ENCODE results near the gene FDX2. TPM values are rescaled to one million over a fixed set of nuclear protein-coding genes. Genes with fewer than 3 reads are reported as not detected.
A peak's percentile ranks its signal among the peaks of the same experiment; 100 is the strongest.

The FDX2 gene
- total RNA-seq, 1 donor from 2014 or later, result 25.4 TPM

- peak; percentile 99 for DNase-seq
Measured at GRCh38 chr19:10332965-10333757, 17.3 kb upstream of the FDX2 start, which contains the start of gene RAVER1. Gene RAVER1 (minus strand): TSS chr19:10333529. CDS start chr19:10333507, 22 bp downstream.

- no peak for DNase-seq
Measured at GRCh38 chr19:10332158-10332964, 16.5 kb upstream of the FDX2 start.

- no peak for DNase-seq
Measured at GRCh38 chr19:10329555-10329954, 13.7 kb upstream of the FDX2 start.

- DNase-seq, result no peak
Measured at GRCh38 chr19:10328558-10329429, 13.0 kb upstream of the FDX2 start.

GRCh38 chr19:10327793-10328192 lies 12.0 kb upstream of the FDX2 start:
- no peak for DNase-seq

GRCh38 chr19:10325732-10326131 lies 9.9 kb upstream of the FDX2 start:
- no peak for DNase-seq

- no peak for DNase-seq
Measured at GRCh38 chr19:10321874-10322835, 6.3 kb upstream of the FDX2 start.

GRCh38 chr19:10321417-10321797 lies 5.6 kb upstream of the FDX2 start:
- DNase-seq, result no peak

- DNase-seq, result no peak
Measured at GRCh38 chr19:10320602-10321416, 5.0 kb upstream of the FDX2 start.

GRCh38 chr19:10318807-10319682 lies 3.2 kb upstream of the FDX2 start:
- no peak for DNase-seq

- no peak for DNase-seq
Measured at GRCh38 chr19:10317857-10318462, 2.1 kb upstream of the FDX2 start.

GRCh38 chr19:10317045-10317856 lies 1.4 kb upstream of the FDX2 start:
- DNase-seq, result no peak

GRCh38 chr19:10316229-10317044 lies 622 bp upstream of the FDX2 start:
- no peak for DNase-seq

GRCh38 chr19:10309423-10309822 lies 6.4 kb downstream of the FDX2 start, which contains the start of gene ZGLP1:
Gene ZGLP1 (minus strand): TSS chr19:10309815.
- no peak for DNase-seq

- DNase-seq, result no peak
Measured at GRCh38 chr19:10306327-10306726, 9.5 kb downstream of the FDX2 start.

- peak; percentile 42 for DNase-seq
Measured at GRCh38 chr19:10305139-10305806, 10.5 kb downstream of the FDX2 start.

All from dermis blood vessel endothelial cell (primary cell).